ENCODE data around the gene GRIN3B.

GRIN3B gene

GRCh38 chr19:964761-965694, 35.2 kb upstream of the GRIN3B start:
- no peak for DNase-seq (ENCODE audit: low spot score)

GRCh38 chr19:966485-967088, 33.6 kb upstream of the GRIN3B start:
- no peak for DNase-seq (ENCODE audit: low spot score)

DNA sequence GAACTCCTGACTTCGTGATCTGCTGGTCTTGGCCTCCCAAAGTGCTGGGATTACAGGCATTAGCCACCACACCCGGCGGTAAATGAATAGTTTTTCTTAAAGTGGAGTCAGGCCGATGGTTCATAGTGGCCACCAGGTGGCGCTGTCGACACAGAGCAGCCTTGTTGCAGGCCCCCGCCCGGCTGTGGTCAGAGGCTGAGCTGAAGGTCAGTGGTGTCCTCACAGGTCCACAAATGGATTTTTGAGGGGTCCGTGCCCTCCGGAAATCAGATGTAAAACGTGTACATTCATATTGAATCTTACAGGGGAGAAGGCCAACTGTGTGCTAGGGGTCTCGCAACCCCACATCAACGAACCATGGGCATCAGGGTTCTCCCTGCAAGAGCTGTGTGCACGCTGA, 29.5 kb upstream of the GRIN3B start:
- DNase-seq (ENCODE audit: low spot score): no peak

DNA sequence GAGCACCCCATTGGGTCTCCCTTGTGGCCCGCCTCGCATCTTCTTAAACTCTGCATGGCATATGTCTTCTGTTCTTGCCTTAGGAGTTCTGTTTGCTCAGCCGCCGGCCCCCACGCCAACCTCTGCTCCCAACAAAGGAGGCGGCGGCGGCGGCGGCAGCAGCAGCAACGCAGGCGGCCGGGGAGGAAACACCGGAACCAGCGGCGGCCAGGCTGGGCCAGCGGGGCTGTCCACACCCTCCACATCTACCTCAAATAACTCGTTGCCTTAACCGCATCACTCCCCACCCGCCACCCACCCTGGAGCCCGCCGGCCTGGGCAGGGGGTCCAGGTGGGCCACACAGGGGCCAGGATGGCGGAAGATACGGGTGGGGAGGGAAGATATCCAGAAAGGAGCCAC, 28.4 kb upstream of the GRIN3B start:
- no peak for DNase-seq (ENCODE audit: low spot score)

DNA sequence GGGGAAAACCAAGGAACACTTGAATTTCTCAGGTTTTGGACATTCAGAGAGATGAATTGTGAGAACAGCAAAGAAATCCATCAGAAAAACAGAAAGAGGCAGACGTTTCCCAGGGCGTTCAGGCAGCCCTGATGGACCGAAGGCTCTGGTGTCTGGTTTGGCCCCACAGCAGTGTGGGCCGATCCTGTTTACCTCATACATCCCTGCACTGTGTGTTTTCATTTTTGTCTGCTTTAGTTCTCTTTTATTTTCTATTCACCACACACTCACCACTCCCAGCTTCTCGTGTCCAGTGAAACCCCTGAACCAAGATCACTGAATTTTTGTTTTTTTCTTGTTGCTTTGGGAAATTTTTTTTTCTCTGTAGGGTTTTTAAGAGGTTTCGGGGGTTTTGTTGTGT, 27.9 kb upstream of the GRIN3B start:
- DNase-seq (ENCODE audit: low spot score): no peak

GRCh38 chr19:973726-974563, 26.3 kb upstream of the GRIN3B start:
- no peak for DNase-seq (ENCODE audit: low spot score)

DNA sequence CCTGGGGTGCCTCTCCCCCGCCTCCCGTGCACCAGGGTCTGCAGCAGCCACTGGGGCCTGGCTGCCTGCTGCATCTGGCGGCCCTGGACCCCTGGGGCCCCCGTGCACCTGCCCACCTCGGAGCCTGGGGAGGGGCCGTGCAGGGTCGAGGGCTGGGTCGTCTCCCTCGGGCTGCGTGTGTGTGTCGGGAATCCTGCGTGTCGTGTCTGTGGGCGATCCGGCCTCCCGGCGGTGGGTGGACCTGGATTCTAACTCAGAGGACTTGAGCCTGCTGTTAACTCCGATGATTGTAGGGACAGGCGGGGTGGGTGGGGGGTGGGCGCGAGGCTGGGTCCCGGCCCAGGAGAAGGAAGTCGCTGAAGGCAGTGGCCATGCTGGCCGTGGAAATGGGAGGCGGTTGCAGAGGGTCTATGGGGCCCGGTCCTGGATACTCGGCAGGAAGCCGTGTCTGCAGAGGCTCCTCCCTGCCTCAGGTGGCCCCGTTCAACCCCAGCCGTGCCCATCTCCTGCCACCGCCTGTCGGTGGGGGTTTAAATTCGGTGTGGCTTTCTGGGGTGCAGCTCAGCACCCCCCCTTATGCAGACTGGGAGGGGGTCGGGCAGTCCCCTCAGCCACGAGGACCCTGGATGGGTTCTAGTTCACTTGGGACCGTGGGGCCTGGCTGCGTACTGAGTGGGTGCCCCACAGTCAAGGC, 25.5 kb upstream of the GRIN3B start:
- no peak for DNase-seq (ENCODE audit: low spot score)

DNA sequence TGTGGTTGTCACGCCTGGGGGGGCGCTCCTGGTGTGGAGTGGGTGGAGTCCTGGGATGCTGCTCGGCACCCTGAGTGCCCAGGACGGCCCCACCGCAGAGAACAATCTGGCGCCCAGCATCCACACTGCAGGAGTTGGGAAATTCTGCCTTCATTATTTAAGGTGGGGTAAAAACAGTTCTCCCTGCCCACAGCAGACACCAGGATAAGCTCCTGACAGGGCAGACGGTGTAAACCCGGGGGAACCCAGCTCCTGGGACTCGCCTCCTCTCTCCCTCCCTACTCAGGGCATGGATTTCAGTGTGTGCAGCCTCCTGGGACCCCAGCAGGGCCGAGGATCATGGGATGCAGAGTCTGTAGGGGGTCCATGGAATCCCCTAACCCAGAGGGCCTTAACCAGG, 23.7 kb upstream of the GRIN3B start:
- no peak for DNase-seq (ENCODE audit: low spot score)

DNA sequence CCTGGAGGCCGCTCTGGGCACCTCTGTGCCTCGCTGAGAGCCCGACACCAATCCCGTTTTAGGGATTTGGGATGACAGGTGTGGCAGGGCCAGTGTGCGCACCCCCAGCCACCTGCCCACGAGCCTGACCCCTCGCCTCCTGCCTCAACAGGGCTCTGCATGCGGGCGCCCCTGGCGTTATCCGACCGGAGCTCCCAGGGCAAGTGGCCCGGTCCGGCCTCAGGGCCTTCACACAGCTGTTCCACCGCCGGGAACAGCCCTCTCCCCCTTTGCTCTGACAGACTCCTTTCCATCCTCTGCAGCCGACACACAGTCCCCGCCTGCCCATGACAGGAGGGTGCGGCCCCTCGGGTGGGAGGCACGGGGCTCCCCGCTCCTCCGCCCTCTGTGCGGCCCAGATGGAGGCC, 23.2 kb upstream of the GRIN3B start:
- DNase-seq (ENCODE audit: low spot score): no peak

DNA sequence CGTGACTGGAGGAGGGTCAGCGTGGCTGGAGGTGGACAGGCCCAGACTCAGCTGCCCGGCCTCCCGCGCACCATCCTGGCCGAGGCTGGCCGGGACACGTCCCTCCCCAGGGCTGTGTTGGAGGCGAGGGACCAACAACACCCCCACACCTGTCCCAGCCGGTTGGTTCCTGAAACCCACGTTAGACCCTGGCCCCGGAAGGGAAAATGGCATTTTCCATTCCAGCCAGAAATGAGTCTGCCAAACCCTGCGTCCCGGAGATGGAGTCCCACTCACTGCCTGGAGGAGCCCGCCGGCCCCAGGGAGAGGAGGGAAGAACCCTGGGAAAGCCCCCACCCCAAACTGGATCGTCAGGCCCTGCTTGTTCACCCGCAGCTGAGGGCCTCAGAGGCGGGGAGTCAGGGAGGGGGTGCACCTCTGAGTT, 20.9 kb upstream of the GRIN3B start:
- no peak for DNase-seq (ENCODE audit: low spot score)

GRCh38 chr19:980133-980998, 19.9 kb upstream of the GRIN3B start:
- DNase-seq (ENCODE audit: low spot score): no peak

DNA sequence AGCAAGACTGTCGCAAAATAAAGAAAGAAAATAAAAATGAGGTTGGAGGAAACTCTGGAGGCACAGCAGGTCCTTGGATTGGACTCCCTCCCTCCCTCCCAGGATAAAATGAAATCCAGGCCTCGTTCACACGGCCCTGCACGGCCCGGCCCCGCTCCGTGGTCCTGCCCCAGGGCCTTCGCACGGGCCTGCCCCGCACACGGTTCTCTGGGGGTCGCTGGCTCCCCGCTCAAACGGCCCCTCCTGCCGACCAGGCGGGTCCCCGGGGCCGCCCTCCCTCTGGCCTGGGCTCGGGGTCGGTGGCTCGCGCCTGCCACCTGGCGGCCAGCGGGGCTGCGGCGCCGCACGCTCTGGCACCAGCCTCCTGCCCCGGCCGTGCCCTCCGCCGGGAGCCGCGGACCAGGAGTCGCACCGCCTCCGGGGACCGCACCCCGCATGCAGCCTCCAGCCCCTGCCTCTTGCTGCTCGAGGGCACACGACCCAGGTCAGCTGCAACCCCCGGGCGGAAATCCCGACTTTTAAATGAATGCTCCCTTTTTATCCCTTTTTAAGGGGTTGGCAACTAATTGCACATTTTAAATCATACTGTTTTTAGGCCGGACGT, 17.6 kb upstream of the GRIN3B start:
- peak; percentile 57 for DNase-seq (ENCODE audit: low spot score)

DNA sequence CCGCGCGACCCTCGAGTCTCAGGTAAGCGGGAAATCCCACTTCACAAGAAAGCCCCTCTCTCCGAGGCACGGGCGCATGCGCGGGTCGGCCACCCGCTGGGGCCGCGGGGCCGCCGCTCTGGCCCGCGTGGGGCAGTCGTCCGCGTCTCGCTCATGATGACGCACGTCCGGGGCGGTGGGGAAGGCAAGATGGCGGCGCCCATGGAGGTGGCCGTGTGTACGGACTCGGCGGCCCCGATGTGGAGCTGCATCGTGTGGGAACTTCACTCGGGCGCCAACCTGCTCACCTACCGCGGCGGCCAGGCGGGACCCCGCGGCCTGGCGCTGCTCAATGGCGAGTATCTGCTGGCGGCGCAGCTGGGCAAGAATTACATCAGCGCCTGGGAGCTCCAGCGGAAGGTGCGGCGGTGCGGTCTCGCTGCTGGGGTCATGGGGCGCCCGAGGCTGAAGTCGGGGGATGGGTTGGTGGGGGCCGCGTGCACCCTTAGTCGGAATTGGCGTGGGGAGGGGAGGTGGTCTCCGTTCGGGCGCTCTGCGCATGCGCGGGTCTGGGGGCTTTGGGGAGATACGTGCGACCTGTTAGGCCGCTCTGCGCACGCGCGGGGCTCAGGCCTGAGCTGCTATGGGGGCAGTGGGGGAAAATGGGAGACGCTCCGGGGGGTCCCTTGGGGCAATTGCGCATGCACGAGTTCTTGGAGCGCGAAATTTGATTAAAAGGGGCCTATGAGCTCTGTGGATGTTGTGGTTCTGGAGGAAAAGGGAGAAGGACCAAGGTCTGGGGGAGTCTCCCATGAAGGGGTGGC, 15.9 kb upstream of the GRIN3B start, which contains the start of gene WDR18:
Gene WDR18 (plus strand): TSS at position 181 of the 803 bp plus-strand sequence. CDS start 9 bp downstream, at position 190.
- DNase-seq (ENCODE audit: low spot score): peak; percentile 94

GRCh38 chr19:986083-986482, 14.1 kb upstream of the GRIN3B start:
- no peak for DNase-seq (ENCODE audit: low spot score)

GRCh38 chr19:988081-988480, 12.1 kb upstream of the GRIN3B start:
- DNase-seq (ENCODE audit: low spot score): no peak

DNA sequence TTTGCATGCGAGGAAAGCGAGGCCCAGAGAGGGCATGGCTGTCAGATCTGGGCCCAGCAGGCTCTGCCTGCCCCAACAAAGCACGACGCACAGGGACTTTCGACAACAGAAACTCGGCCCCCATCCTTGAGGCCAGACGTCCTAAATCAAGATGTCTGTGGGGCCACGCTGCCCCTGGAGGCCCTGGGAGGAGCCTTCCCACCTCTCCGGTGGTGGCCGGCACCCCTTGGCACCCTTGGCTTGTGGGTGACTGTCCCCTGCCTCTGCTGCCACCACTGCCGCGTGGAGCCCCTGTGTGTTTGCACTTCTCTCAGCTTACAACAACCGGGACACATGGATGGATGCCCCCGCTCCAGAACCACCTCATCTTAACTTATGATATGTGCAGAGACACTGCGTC, 11.7 kb upstream of the GRIN3B start:
- no peak for DNase-seq (ENCODE audit: low spot score)

GRCh38 chr19:989381-990081, 10.7 kb upstream of the GRIN3B start:
- no peak for DNase-seq (ENCODE audit: low spot score)

DNA sequence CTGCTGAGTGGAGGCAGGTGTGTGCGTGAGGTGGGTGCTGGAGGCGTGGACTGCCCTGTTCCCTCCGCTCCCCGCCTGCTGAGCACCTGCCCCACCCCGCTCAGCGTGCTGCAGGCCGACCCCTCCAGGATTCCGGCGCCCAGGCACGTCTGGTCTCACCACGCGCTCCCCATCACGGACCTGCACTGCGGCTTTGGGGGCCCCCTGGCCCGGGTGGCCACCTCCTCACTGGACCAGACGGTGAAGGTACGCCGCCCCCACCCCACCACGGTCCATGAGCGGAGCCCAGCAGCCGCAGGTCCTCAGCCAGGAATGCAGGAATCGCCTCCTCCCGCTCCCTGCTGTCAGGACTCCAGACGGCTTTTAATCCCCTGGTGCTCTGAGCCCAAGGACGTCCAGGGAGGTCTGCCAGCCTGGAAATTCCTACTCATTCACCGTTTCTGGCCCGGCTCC, 10.1 kb upstream of the GRIN3B start:
- DNase-seq (ENCODE audit: low spot score): no peak

- no peak for DNase-seq (ENCODE audit: low spot score)
These were observed 9.5 kb upstream of the GRIN3B start for GRCh38 chr19:990746-991145.

Data from putamen (tissue), 1 donor.